OCI-LY7 (cell line): ENCODE data around the gene TPSD1. TPM values are rescaled to one million over a fixed set of nuclear protein-coding genes. Genes with fewer than 3 reads are reported as not detected.

Experiments used
- BruUV-seq: library from RNA; stranded (reverse); fragments of 400-500 nt; replicated peaks from 2 replicates; lab custom pipeline; 2021; lab: Mats Ljungman, UMichigan
- CTCF ChIA-PET: fragments of 300-600 bp; sonication (Branson Sonifier 250); formaldehyde crosslinking; loops from one replicate; lab custom pipeline; 2022; ENCODE audit warnings: antibody characterized with exemption; ENCODE audit not compliant: unreplicated experiment; lab: Charles Lee
- POLR2A ChIA-PET: fragments of 300-600 bp; sonication (Branson Sonifier 250); formaldehyde crosslinking; loops from one replicate; lab custom pipeline; 2022; ENCODE audit warnings: antibody characterized with exemption; lab: Charles Lee
- DNase-seq: peaks from one replicate; pipeline ENCODE4 v3.0.0-alpha.2; 2015; ENCODE audit warnings: low spot score
- H2AFZ ChIP-seq: fragments of 200-600 bp; sonication (generic), shearing (Covaris generic); 2 replicates; pipeline ENCODE4 v1.6.1; 2014; ENCODE audit warnings: mild to moderate bottlenecking, antibody characterized with exemption, low read length, moderate library complexity
- H3K27ac ChIP-seq: fragments of 200-600 bp; sonication (generic); 2 replicates; pipeline ENCODE4 v1.5.1; 2014; ENCODE audit warnings: mixed run types, low read depth, mild to moderate bottlenecking, moderate library complexity, low read length, inconsistent platforms; ENCODE audit not compliant: poor library complexity, severe bottlenecking
- H3K36me3 ChIP-seq: fragments of 200-600 bp; sonication (generic); 2 replicates; pipeline ENCODE4 v1.6.1; 2014; ENCODE audit warnings: mild to moderate bottlenecking, antibody characterized with exemption, low read length, moderate library complexity, mixed read lengths; ENCODE audit not compliant: insufficient read depth
- H3K4me1 ChIP-seq: fragments of 200-600 bp; sonication (generic); 2 replicates; pipeline ENCODE4 v1.5.1; 2014; ENCODE audit warnings: mild to moderate bottlenecking, low read length; ENCODE audit not compliant: insufficient read depth, poor library complexity, severe bottlenecking
- H3K4me2 ChIP-seq: fragments of 200-600 bp; sonication (generic); 2 replicates; pipeline ENCODE4 v1.6.1; 2014; ENCODE audit warnings: mild to moderate bottlenecking, low read length
- H3K4me3 ChIP-seq: fragments of 200-600 bp; sonication (generic); 2 replicates; pipeline ENCODE4 v1.5.1; 2014; ENCODE audit warnings: mild to moderate bottlenecking, low read depth, low read length; ENCODE audit not compliant: poor library complexity, severe bottlenecking
- H3K79me2 ChIP-seq: fragments of 200-600 bp; sonication (generic); 2 replicates; pipeline ENCODE4 v1.6.1; 2016; ENCODE audit warnings: low read depth, mild to moderate bottlenecking, low read length, moderate library complexity, mixed read lengths; ENCODE audit not compliant: insufficient read depth
- H3K9me2 ChIP-seq: fragments of 200-600 bp; sonication (generic); 2 replicates; pipeline ENCODE4 v1.6.1; 2016; ENCODE audit warnings: mild to moderate bottlenecking, low read length, mixed read lengths; ENCODE audit not compliant: insufficient read depth
- H3K9me3 ChIP-seq: fragments of 200-600 bp; sonication (generic); 2 replicates; pipeline ENCODE4 v1.6.1; 2014; ENCODE audit warnings: mild to moderate bottlenecking, mixed run types, low read length, mixed read lengths
- H4K20me1 ChIP-seq: fragments of 200-600 bp; sonication (generic); 2 replicates; pipeline ENCODE4 v1.6.1; 2014; ENCODE audit warnings: mild to moderate bottlenecking, antibody characterized with exemption, low read length, moderate library complexity, mixed read lengths; ENCODE audit not compliant: insufficient read depth
- CTCF ChIP-seq: fragments of 200-600 bp; sonication (generic); conservative IDR thresholded peaks from 2 replicates; pipeline ENCODE4 v1.5.1; 2014; ENCODE audit warnings: mild to moderate bottlenecking, antibody characterized with exemption, low read length, moderate library complexity, mixed read lengths
- EZH2phosphoT487 ChIP-seq: fragments of 200-600 bp; sonication (generic); IDR thresholded peaks from 2 replicates; pipeline ENCODE4 v1.6.1; 2018; ENCODE audit warnings: low read depth, borderline replicate concordance, mild to moderate bottlenecking, mixed run types, antibody characterized with exemption, low read length, moderate library complexity, mixed read lengths
- intact Hi-C: fragments of 100-400 bp; cut with micrococcal nuclease; formaldehyde crosslinking; loops from one replicate; pipeline ENCODE4 v1.10.0; 2022; ENCODE audit not compliant: unreplicated experiment
- total RNA-seq, 2 experiments: library from RNA; depleted of rRNA in 1 of 2; stranded (reverse); fragments of >200 nt in 1 of 2; shearing (Covaris generic) in 1 of 2; gene quantifications; 2 replicates each; pipeline ENCODE4 v1.2.3, GENCODE V29; 2014 to 2022

The TPSD1 gene
- total RNA-seq, 2 experiments from 2014 or later, result not detected

GRCh38 chr16:1216296-1216619, 39.6 kb upstream of the TPSD1 start:
- no TSS peak for BruUV-seq
- Histone ChIP-seq H3K4me2 (no peak overlapping the region), H3K9me2 (no peaks in the 10 kb centered on the region), H2AFZ (no peak overlapping the region), H3K79me2 (no peaks in the 10 kb centered on the region), H3K36me3 (no peaks in the 10 kb centered on the region), H3K27ac (no peak overlapping the region), H3K4me1 (no peaks in the 10 kb centered on the region), H3K4me3 (no peak overlapping the region), H4K20me1 (no peaks in the 10 kb centered on the region), H3K9me3 (no peaks in the 10 kb centered on the region)
- intact Hi-C loops, result no loop called here
- no peak for DNase-seq
- ChIA-PET CTCF (no interaction called here), POLR2A (no interaction called here)
- TF ChIP-seq EZH2phosphoT487 (no peak), CTCF (no peak)

GRCh38 chr16:1216681-1217400, 39.0 kb upstream of the TPSD1 start:
- Histone ChIP-seq H3K36me3 (no peaks in the 10 kb centered on the region), H4K20me1 (no peaks in the 10 kb centered on the region), H3K79me2 (no peaks in the 10 kb centered on the region), H3K9me3 (no peaks in the 10 kb centered on the region), H3K9me2 (no peaks in the 10 kb centered on the region), H3K4me3 (no peak overlapping the region), H3K4me1 (no peaks in the 10 kb centered on the region), H3K27ac (no peak overlapping the region), H3K4me2 (no peak overlapping the region), H2AFZ (no peak overlapping the region)
- DNase-seq, result no peak
- TF ChIP-seq EZH2phosphoT487 (no peak), CTCF (no peak)
- ChIA-PET POLR2A (no interaction called here), CTCF (no interaction called here)
- BruUV-seq, result no TSS peak
- intact Hi-C loops, result no loop called here

- Histone ChIP-seq H2AFZ (no peak overlapping the region), H3K4me1 (no peaks in the 10 kb centered on the region), H3K9me2 (no peaks in the 10 kb centered on the region), H3K36me3 (no peaks in the 10 kb centered on the region), H3K4me2 (no peak overlapping the region), H4K20me1 (no peaks in the 10 kb centered on the region), H3K9me3 (no peaks in the 10 kb centered on the region), H3K4me3 (no peak overlapping the region), H3K79me2 (no peaks in the 10 kb centered on the region), H3K27ac (no peak overlapping the region)
- CTCF ChIA-PET, result no interaction called here
- intact Hi-C loops, result no loop called here
- POLR2A ChIA-PET, result no interaction called here
- BruUV-seq, result no TSS peak
- TF ChIP-seq CTCF (no peak), EZH2phosphoT487 (no peak)
- no peak for DNase-seq
Observed at GRCh38 chr16:1217526-1217925, 38.3 kb upstream of the TPSD1 start.
